ENCODE measurements around the gene CHAT. TPM values are rescaled to one million over a fixed set of nuclear protein-coding genes. Genes with fewer than 3 reads are reported as not detected.

The CHAT gene
- total RNA-seq, 1 experiment from 2014 or later = not detected

DNA sequence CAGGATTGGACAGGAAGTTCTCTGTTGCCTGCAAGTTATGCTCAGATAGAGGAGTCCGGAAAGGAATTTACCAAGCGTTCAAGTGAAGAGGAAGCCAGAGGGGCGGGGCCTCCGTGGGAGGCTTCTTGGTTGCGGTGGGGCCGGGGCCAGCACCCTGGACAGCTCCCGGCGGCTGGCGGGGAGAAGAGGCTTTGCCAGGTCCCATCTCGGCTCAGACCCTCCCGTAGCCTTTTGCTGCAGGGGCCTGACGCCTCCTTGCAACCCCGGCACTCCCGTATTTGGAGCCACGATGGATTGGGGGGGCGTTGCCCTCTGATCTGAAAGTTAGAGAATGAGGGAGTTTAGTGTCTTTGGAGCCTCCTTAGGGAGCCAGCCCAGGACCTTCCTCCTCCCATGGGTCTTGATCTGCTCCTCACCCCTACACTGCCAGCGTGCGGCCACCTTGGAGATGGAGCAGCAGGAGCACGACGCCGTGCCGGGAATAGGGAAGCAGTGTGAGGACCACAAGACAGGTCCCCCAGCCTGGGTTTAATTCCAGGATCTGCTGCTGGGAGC is 6.8 kb upstream of the CHAT start:
- peaks cover 79% of the 10 kb centered on the region for H3K27me3 ChIP-seq
- DNase-seq = peak; percentile 85
- H3K4me3 ChIP-seq = no peak overlapping the region
- peaks cover 9% of the 10 kb centered on the region for H3K9me3 ChIP-seq
- H3K36me3 ChIP-seq = no peaks in the 10 kb centered on the region

DNA sequence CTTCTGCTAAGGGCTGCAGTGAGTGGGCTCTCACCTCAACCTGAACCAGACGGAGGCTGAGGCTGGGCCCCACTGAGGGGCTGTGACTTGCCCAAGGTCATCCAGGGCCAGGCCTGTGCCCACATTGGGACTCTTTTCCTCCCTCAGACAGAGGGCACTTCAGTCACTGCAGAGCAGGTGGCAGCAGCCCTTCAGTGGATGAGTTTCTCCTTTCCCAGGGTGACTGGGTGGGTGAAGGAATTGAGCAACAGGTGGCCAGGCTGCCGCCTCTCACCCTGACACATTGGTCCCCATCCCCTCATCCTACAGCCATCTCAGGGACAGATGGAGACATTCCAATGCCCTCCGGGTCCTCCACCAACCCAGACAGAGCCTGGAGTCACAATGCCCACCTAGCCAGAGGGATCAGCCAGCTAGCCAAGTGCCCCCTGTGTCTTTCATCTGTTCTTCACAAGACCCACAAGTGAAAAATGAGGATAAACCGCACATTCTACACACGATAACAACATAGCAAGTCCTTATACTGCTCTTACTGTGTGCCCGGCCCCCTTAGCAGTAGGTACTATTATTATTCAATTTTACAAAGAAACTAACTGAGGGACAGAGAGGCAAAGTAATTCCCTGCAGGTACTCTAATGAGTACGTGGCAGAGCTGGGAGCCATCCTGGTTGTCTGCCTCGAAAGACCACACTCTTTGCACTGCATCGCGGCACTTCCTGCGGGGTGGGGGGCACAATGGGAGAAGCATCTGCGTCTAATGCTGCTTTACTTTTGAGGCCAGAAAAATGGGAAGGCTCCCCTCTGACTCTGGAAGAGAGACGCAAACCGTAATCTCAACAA is 5.5 kb upstream of the CHAT start:
- peaks cover 9% of the 10 kb centered on the region for H3K9me3 ChIP-seq
- H3K4me3 ChIP-seq = no peak overlapping the region
- no peaks in the 10 kb centered on the region for H3K36me3 ChIP-seq
- H3K27me3 ChIP-seq = peaks cover 85% of the 10 kb centered on the region
- DNase-seq = peak; percentile 0

DNA sequence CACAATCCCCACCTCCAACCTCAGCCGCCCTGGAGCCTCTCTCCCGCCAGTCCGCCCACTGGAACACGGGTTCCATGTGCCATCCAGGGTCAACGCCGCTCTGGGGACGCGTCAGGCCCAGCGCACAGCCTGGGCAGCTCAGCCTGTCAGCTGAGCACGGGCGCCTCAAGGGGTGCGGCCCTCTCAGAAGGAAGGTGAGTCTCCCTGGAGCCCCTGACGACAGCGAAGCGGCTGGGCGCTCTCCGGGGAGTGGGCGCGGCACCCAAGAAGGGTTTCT is 4.9 kb upstream of the CHAT start:
- Histone ChIP-seq H3K36me3 (no peaks in the 10 kb centered on the region), H3K4me3 (no peak overlapping the region), H3K9me3 (peaks cover 9% of the 10 kb centered on the region), H3K27me3 (peaks cover 85% of the 10 kb centered on the region)
- no peak for DNase-seq

DNA sequence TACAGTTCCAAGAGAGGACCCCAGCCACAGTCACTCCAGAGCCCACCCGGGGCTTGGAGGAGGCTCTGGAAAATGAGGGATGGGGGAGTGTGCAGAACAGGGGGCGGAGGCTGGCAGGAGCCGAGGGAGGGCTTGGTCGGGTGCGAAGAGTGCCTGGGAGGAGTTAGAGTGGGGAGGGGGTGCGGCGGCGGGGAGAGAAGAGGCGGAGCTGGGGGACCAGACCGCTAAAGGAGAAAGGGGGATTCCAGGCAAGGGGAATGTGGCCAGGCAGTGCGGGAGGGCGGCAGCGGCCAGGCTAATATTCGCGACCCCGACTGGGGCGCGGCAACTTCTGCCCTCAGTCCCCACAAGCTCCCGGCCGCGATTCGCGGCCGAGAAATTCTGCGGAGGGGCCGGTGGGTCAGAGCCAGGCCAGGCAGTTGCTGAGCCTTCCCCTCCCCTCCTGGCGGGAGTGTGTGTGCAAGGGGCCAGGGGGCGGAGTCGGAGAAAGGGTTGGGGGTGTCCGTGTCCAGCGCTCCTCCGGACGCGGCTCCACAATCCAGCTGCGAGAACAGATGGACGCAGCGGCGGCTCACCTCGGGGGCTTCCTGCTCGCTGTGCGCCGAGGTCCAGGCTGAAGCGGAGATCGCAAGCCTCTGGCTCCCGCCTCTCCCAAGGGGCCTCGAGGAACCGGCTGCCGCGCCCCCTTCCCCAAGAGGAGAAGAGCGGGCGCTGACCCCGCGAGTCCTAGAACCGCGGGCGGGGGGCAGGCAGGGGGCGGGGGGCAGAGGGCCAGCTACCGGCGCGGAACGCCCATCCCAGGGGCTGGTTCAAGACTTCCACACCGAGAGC is 4.3 kb upstream of the CHAT start:
- Histone ChIP-seq H3K36me3 (no peaks in the 10 kb centered on the region), H3K4me3 (no peak overlapping the region), H3K9me3 (peaks cover 9% of the 10 kb centered on the region), H3K27me3 (peaks cover 83% of the 10 kb centered on the region)
- DNase-seq = peak; percentile 37

DNA sequence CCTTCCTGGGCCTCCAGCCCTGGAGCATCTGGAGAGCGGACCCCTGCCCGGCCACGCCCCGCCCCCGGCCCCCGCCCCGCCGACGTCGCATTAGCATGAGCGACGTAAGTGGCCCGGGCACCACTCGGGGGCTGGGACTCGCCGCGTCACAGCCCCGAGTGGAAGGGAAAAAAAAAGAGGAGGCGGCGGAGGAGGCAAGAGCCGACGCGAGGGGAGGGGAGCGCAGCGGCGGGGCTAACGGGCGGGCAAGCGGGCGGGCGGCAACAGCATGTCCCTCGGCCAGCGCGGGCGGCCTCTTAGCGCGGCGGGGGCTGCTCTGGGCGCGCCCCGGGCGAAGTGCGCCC is 3.8 kb upstream of the CHAT start, which contains the start of gene SLC18A3:
Gene SLC18A3 (plus strand): TSS at position 197 of the 344 bp plus-strand sequence. CDS start 431 bp downstream, outside the sequence.
- H3K9me3 ChIP-seq = peaks cover 9% of the 10 kb centered on the region
- H3K4me3 ChIP-seq = peak within 1 kb of the TSS; percentile 22; the same call in 1 of the 2 replicates
- H3K36me3 ChIP-seq = no peaks in the 10 kb centered on the region
- DNase-seq = peak; percentile 51
- peaks cover 88% of the 10 kb centered on the region for H3K27me3 ChIP-seq

DNA sequence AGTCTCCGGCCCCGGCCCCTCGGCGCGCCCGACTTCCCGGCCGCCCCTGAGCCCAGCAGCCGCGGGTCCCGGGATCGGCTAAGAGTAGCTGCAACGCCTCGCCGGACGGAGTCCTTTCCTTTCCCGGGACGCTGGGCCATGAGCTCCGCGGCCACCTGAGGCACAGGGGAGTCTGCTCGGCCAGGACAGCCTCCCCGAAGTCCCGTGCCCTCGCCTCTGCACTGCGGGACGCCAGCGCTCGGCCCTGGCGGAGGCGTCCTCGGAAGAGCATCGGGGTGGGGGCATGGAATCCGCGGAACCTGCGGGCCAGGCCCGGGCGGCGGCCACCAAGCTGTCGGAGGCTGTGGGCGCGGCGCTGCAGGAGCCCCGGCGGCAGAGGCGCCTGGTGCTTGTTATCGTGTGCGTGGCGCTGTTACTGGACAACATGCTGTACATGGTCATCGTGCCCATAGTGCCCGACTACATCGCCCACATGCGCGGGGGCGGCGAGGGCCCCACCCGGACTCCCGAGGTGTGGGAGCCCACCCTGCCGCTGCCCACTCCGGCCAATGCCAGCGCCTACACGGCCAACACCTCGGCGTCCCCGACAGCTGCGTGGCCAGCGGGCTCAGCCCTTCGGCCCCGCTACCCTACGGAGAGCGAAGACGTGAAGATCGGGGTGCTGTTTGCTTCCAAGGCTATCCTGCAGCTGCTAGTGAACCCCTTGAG is 3.2 kb upstream of the CHAT start:
- H3K4me3 ChIP-seq = peak overlapping the region; percentile 22; the same call in 1 of the 2 replicates

DNA sequence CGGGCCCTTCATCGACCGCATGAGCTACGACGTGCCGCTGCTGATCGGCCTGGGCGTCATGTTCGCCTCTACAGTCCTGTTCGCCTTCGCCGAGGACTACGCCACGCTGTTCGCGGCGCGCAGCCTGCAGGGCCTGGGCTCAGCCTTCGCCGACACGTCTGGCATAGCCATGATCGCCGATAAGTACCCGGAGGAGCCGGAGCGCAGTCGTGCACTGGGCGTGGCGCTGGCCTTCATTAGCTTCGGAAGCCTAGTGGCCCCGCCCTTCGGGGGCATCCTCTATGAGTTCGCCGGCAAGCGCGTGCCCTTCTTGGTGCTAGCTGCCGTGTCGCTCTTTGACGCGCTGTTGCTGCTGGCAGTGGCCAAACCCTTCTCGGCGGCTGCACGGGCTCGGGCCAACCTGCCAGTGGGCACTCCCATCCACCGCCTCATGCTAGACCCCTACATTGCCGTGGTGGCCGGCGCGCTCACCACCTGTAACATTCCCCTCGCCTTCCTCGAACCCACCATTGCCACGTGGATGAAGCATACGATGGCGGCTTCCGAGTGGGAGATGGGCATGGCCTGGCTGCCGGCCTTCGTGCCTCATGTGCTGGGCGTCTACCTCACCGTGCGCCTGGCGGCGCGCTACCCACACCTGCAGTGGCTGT is 2.5 kb upstream of the CHAT start:
- peaks cover 9% of the 10 kb centered on the region for H3K9me3 ChIP-seq
- DNase-seq = peak; percentile 11
- H3K27me3 ChIP-seq = peaks cover 91% of the 10 kb centered on the region
- no peaks in the 10 kb centered on the region for H3K36me3 ChIP-seq
- no peak overlapping the region for H3K4me3 ChIP-seq

More for the DNA sequence above, 3.2 kb upstream of the CHAT start:
- peaks cover 9% of the 10 kb centered on the region for H3K9me3 ChIP-seq
- no peaks in the 10 kb centered on the region for H3K36me3 ChIP-seq
- no peak for DNase-seq
- peaks cover 91% of the 10 kb centered on the region for H3K27me3 ChIP-seq

DNA sequence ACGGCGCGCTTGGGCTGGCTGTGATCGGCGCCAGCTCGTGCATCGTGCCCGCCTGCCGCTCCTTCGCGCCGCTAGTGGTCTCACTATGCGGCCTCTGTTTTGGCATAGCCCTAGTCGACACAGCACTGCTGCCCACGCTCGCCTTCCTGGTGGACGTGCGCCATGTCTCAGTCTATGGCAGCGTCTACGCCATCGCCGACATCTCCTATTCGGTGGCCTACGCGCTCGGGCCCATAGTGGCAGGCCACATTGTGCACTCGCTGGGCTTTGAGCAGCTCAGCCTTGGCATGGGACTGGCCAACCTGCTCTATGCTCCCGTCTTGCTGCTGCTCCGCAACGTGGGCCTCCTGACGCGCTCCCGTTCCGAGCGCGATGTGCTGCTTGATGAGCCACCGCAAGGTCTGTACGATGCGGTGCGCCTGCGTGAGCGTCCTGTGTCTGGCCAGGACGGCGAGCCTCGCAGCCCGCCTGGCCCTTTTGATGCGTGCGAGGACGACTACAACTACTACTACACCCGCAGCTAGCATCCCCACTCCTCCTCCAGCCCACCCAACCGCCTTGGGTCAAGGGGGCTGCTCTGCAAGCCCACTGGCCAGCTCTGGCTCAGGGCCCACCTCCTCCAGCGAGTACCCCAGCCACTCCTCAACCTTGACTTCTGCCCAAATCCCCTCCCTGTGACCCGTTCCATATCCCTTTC is 1.9 kb upstream of the CHAT start:
- Histone ChIP-seq H3K4me3 (no peak overlapping the region), H3K36me3 (no peaks in the 10 kb centered on the region), H3K9me3 (peaks cover 9% of the 10 kb centered on the region), H3K27me3 (peaks cover 85% of the 10 kb centered on the region)
- peak; percentile 2 for DNase-seq

DNA sequence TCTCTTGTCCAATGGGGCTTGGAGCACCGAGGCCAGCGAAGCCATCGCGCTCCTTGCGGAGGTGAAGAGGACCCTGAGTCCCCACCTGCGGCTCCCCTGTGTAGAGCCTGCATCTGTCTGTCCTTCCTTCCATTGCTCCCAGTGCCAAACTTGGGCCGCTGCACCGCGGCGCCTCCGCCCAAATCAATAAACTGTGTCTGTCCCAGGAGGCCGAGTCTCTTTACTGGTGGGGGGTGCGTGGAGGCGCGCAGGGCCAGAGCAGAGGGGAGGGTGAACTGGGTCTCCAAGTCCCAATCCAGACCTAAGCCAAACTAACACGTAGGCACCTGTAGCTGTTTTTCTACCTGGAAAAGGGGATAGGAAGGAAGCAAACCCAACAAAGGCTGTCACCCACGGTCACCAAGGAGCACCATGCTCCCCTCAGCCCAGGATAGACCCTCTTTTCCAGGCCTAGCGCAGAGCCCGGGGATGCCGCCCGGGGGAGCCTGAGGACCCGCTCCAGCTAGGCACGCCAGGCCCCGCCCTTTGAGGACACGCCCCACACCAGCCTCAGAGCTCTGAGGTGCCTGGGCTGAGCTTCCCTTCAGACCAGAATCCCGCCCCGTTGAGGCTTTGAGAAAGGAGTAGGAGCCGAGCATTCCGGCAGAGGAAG is 1.2 kb upstream of the CHAT start:
- Histone ChIP-seq H3K27me3 (peaks cover 78% of the 10 kb centered on the region), H3K9me3 (peaks cover 9% of the 10 kb centered on the region), H3K36me3 (no peaks in the 10 kb centered on the region), H3K4me3 (no peak overlapping the region)
- peak; percentile 30 for DNase-seq

DNA sequence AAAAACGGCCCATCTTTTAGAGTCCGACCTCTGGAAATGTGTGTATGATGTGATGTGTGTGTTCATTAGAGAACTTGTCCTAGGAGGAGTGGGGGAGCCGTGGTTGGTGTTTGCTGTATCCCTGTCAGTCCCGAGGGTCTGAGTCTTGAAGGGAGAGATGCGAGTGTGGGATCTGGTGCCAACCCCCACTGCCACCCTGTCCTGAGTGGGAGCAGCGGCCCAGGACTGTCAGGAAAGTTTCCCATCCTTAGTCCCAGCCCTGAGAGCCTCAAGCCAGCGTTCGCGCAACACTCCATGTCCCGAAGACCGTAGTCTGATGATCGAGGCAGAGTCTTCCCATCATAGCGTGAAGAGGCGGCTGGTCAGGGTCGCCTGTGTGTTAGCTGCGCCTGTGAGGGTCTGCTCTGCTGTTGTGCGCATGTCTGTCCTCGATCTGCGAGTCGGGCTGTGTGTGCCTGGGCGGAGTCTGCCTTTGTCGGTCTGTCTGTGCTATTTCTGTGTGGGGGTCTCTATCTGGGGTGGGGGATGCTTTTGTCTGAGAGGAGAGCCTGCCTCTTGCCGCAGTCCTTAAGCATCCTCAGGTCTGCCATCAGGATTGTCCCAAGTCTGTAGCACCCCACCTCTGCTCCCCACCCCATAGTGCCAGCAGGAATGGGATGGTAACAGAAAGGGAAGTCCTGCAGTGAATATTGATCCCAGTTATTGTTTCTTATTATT is 514 bp upstream of the CHAT start:
- peak; percentile 2 for DNase-seq
- peaks cover 74% of the 10 kb centered on the region for H3K27me3 ChIP-seq

DNA sequence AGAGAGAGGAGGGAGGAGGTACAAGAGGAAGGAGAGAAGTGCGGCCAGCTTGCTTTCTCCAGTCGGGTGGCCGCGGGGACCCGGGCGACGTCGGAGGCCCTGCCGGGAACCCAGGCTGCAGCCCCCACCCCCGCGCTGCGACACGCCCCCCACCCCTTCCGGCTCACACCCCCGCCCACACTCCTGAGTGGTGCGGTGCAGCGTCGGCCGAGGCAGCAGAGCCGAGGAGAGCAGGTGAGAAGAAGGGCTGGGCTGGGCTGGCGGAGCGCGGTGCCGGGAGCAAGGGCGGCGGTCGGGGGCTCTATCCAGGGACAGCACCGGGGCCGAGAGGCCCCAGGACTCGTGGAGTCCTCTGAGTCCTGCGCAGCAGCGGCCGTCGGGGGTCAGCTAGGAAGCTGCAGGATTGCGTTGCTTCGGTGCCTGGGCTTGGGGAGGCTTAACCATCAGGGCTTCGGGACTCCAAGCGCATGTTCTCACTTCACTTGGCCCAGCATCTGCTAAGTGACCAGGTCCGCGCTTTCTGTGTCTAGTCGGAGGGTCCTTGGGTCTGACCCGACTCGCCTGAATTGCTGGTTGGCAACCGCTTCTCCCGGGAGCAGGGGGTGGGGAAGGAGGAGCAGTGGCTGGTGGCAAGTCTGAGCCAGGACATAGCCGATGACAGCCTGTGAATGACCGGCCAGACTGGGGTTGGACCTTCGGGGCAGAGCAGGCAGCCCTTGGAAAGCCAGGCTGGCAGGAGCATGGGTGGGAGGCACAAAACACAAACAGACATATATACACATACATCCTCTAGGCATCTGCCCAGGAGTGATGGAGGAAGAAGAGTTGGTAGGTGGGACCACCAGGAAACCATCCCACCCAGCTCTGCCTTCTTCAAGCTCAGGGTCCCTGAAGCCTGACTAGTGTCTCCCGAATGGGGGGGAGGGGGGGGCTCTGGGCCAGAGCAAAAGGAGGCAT is 683 bp downstream of the CHAT start:
- peaks cover 9% of the 10 kb centered on the region for H3K9me3 ChIP-seq
- no peak overlapping the region for H3K4me3 ChIP-seq
- DNase-seq = peak; percentile 8
- no peaks in the 10 kb centered on the region for H3K36me3 ChIP-seq
- H3K27me3 ChIP-seq = peaks cover 74% of the 10 kb centered on the region

More for the DNA sequence above, 514 bp upstream of the CHAT start:
- no peaks in the 10 kb centered on the region for H3K36me3 ChIP-seq
- H3K4me3 ChIP-seq = no peak overlapping the region
- H3K9me3 ChIP-seq = peaks cover 9% of the 10 kb centered on the region

DNA sequence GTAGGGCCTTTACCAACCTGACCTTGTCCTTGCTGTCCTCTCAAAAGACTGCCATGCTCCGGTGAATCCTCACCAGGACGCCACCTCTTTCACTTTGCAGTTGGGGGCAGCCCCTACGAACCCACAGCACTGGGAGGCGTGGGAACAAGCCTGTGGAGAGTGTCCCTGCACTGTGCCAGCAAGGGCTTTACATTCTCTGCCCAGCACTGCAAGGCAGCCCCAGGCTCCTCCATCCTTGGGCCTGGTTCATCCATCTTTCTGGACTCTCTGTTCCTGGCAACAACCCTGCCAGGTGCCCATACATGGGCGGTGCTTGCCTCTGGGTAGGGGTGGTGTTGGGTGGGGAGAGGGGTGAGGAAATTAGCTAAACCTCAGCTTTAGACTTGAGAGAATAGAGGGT is 1.4 kb downstream of the CHAT start:
- H3K36me3 ChIP-seq = no peaks in the 10 kb centered on the region
- H3K4me3 ChIP-seq = no peak overlapping the region
- H3K9me3 ChIP-seq = peaks cover 9% of the 10 kb centered on the region
- peak; percentile 1 for DNase-seq
- peaks cover 71% of the 10 kb centered on the region for H3K27me3 ChIP-seq

DNA sequence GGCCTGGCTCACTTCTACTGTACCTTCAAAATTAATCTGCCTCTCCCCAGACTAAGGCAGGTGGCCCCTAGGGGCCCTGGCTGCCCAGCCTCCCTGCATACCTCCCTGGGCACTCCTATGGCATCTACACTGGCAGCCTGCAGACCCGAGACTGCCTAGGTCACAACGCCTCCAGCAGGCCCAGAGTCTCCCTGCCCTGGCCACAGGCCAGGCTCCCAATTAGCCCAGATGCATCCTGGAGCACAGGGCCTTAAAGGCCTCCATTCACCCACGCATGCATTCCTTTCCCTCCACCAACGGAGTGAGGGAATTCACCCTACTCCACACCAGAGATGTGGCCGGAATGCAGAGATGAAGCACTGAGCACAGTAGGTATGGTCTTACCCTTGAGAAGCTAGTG is 1.9 kb downstream of the CHAT start:
- peaks cover 9% of the 10 kb centered on the region for H3K9me3 ChIP-seq
- H3K4me3 ChIP-seq = no peak overlapping the region
- H3K27me3 ChIP-seq = peaks cover 66% of the 10 kb centered on the region
- no peaks in the 10 kb centered on the region for H3K36me3 ChIP-seq
- peak; percentile 13 for DNase-seq
